GM18508 (cell line): ENCODE measurements around the gene KRT85.

ENCODE experiments used
- ATAC-seq: cut with Tn5 transposase; IDR thresholded peaks from one replicate; pipeline ENCODE4 v1.9.1; 2021; ENCODE audit warnings: moderate number of reproducible peaks; ENCODE audit not compliant: insufficient read depth, unreplicated experiment

KRT85 gene

GRCh38 chr12:52311285-52311648 is 56.0 kb downstream of the KRT85 start:
- no peak for ATAC-seq

- no peak for ATAC-seq
These were observed 56.5 kb downstream of the KRT85 start for GRCh38 chr12:52310622-52311284.
